HG03460 (cell line): Measurements from ENCODE around the gene IFI6.
A peak's percentile ranks its signal among the peaks of the same experiment; 100 is the strongest.
"Not testable (repeated sequence)": the region's sequence is repeated elsewhere in the genome, so short reads cannot be mapped to it uniquely, and the experiment has no call there.

Experiments used
- ATAC-seq: cut with Tn5 transposase; IDR thresholded peaks from one replicate; pipeline ENCODE4 v1.9.1; 2021; ENCODE audit not compliant: unreplicated experiment

The IFI6 gene

GRCh38 chr1:27632387-27633297 lies 39.4 kb downstream of the IFI6 start:
- peak; percentile 26 for ATAC-seq

GRCh38 chr1:27630859-27631491 lies 41.0 kb downstream of the IFI6 start:
- ATAC-seq, result no peak

- no peak for ATAC-seq
Observed at GRCh38 chr1:27628712-27629111, 43.3 kb downstream of the IFI6 start.

- ATAC-seq, result not testable (repeated sequence)
Observed at GRCh38 chr1:27627733-27628132, 44.3 kb downstream of the IFI6 start.

GRCh38 chr1:27627061-27627460 lies 44.9 kb downstream of the IFI6 start:
- ATAC-seq, result no peak

- ATAC-seq, result no peak
Observed at GRCh38 chr1:27626031-27626935, 45.7 kb downstream of the IFI6 start.

- no peak for ATAC-seq
Observed at GRCh38 chr1:27624467-27625178, 47.4 kb downstream of the IFI6 start.

GRCh38 chr1:27623327-27624212 lies 48.4 kb downstream of the IFI6 start:
- no peak for ATAC-seq

- no peak for ATAC-seq
Observed at GRCh38 chr1:27622828-27623227, 49.2 kb downstream of the IFI6 start.

- no peak for ATAC-seq
Observed at GRCh38 chr1:27621051-27621920, 50.7 kb downstream of the IFI6 start.

- ATAC-seq, result not testable (repeated sequence)
Observed at GRCh38 chr1:27619782-27620438, 52.1 kb downstream of the IFI6 start.

GRCh38 chr1:27618341-27619082 lies 53.5 kb downstream of the IFI6 start:
- no peak for ATAC-seq

- no peak for ATAC-seq
Observed at GRCh38 chr1:27617420-27617819, 54.6 kb downstream of the IFI6 start.

- no peak for ATAC-seq
Observed at GRCh38 chr1:27616441-27616840, 55.6 kb downstream of the IFI6 start.
